Measurements from ENCODE around the gene EGFR. TPM values are rescaled to one million over a fixed set of nuclear protein-coding genes. Genes with fewer than 3 reads are reported as not detected.

EGFR gene
- total RNA-seq, 4 donors from 2014 or later, result 79.3 to 125 (median 110) TPM

- Histone ChIP-seq H3K4me1 (no peaks in the 10 kb centered on the region), H3K27ac (replicated peaks in 1 of 4) (no peak overlapping the region), H3K9me3 (peaks cover 0 to 4% (median 2%) of the 10 kb centered on the region in 4 donors), H3K27me3 (no peaks in the 10 kb centered on the region), H3K36me3 (no peaks in the 10 kb centered on the region), H3K4me3 (no peak overlapping the region)
- intact Hi-C loops (cut with DNase I), result no loop called here
- 85% methylated on average over 7 of the region's 7 CpGs for WGBS
- DNase-seq (ENCODE audit: extremely low spot score), result no peak
- TF ChIP-seq EP300 (IDR thresholded peaks at IDR 0.05), result no peak
- TF ChIP-seq POLR2AphosphoS5 (IDR thresholded peaks at IDR 0.05), result no peak
- TF ChIP-seq CTCF (IDR thresholded peaks at IDR 0.05), result no peak
- TF ChIP-seq POLR2A (IDR thresholded peaks at IDR 0.05; ENCODE audit: low read depth), result no peak
These were observed 213.0 kb downstream of the EGFR start for GRCh38 chr7:55231736-55232280.

DNA sequence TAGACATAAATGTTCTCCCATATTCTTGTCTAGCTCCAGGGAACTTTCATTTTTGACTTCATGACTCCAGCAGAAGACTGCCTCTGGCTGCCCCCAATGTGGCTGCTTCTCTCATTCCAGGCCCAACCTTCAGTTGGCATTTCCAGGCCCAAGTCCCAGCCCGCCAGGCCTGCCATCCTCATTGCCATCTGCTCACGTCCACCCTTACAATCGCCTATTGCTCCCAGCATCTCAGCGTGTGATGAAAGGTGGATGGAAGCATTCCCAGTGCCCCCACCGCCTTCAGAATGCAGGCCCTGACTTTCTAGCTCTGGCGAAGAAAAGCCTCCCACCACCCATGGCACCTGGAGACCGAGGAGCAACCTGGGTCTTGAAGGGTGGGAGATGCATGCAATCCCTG lies 214.2 kb downstream of the EGFR start:
- H3K9me3 ChIP-seq, result peaks cover 0 to 4% (median 0%) of the 10 kb centered on the region in 4 donors
- H3K4me1 ChIP-seq, result no peaks in the 10 kb centered on the region
- H3K36me3 ChIP-seq, result no peaks in the 10 kb centered on the region
- DNase-seq (ENCODE audit: extremely low spot score), result no peak
- no peak overlapping the region for H3K27ac ChIP-seq (replicated peaks in 1 of 4)
- no peaks in the 10 kb centered on the region for H3K27me3 ChIP-seq
- WGBS, result 93% methylated on average over 7 of the region's 7 CpGs
- TF ChIP-seq POLR2A (IDR thresholded peaks at IDR 0.05; ENCODE audit: low read depth) (no peak), EP300 (IDR thresholded peaks at IDR 0.05) (no peak), CTCF (IDR thresholded peaks at IDR 0.05) (no peak), POLR2AphosphoS5 (IDR thresholded peaks at IDR 0.05) (no peak)
- intact Hi-C loops (cut with DNase I), result no loop called here
- no peak overlapping the region for H3K4me3 ChIP-seq

DNA sequence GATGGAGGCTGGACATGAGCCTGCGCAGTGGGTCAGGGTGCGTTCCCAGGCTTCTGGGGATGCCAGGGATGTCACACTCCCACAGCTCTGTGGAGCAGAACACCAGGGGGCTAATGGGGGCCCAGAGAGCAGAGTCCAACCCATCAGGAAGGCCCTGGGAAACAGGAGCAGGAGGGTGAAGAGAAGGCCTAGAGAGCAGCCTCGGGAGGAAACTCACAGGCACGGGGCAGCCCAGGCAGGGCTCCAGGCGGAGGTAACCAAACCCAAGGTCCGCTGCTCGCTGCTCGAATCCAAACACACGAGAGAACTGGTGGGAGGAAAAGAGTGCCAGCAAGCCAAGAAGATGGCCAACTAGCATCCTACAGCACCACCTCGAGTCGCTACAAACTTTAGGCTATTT lies 215.6 kb downstream of the EGFR start:
- Histone ChIP-seq H3K27me3 (no peaks in the 10 kb centered on the region), H3K9me3 (no peaks in the 10 kb centered on the region), H3K27ac (replicated peaks in 1 of 4) (no peak overlapping the region), H3K36me3 (no peaks in the 10 kb centered on the region), H3K4me3 (no peak overlapping the region), H3K4me1 (no peaks in the 10 kb centered on the region)
- DNase-seq (ENCODE audit: extremely low spot score), result no peak
- intact Hi-C loops (cut with DNase I), result no loop called here
- TF ChIP-seq CTCF (IDR thresholded peaks at IDR 0.05), result no peak
- TF ChIP-seq POLR2A (IDR thresholded peaks at IDR 0.05; ENCODE audit: low read depth), result no peak
- TF ChIP-seq POLR2AphosphoS5 (IDR thresholded peaks at IDR 0.05), result no peak
- no peak for TF ChIP-seq EP300 (IDR thresholded peaks at IDR 0.05)
- WGBS, result 88% methylated on average over 11 of the region's 11 CpGs

DNA sequence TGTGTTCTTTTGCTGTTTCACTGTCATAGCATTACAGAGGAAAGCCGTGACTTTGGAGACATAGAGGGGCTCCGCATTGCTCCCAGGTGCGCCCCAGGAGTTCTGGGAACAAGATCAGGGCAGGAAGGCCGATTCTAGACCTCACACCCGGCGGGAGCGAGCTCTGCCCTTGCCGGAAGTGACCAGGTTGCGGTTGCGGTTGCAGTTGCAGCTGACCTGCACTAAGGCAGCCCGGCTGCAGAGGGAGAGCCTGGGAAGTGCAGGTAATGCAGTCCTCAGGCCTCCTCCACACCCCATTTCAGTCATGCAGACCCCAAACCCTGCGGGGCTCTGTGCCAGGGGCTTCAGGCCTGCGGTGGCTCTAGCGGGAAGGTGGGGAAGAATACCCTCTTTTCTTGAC lies 216.3 kb downstream of the EGFR start:
- WGBS, result 88% methylated on average over 13 of the region's 14 CpGs
- no peak for TF ChIP-seq POLR2A (IDR thresholded peaks at IDR 0.05; ENCODE audit: low read depth)
- TF ChIP-seq POLR2AphosphoS5 (IDR thresholded peaks at IDR 0.05), result no peak
- TF ChIP-seq CTCF (IDR thresholded peaks at IDR 0.05), result no peak
- no peak for TF ChIP-seq EP300 (IDR thresholded peaks at IDR 0.05)
- intact Hi-C loops (cut with DNase I), result no loop called here

GRCh38 chr7:55235801-55236200 lies 217.0 kb downstream of the EGFR start:
- WGBS, result 83% methylated on average over 6 of the region's 6 CpGs
- H3K4me3 ChIP-seq, result no peak overlapping the region
- intact Hi-C loops (cut with DNase I), result no loop called here
- TF ChIP-seq CTCF (IDR thresholded peaks at IDR 0.05) (no peak), EP300 (IDR thresholded peaks at IDR 0.05) (no peak), POLR2A (IDR thresholded peaks at IDR 0.05; ENCODE audit: low read depth) (no peak), POLR2AphosphoS5 (IDR thresholded peaks at IDR 0.05) (no peak)
- H3K36me3 ChIP-seq, result no peaks in the 10 kb centered on the region
- H3K27me3 ChIP-seq, result no peaks in the 10 kb centered on the region
- no peaks in the 10 kb centered on the region for H3K4me1 ChIP-seq
- no peak for DNase-seq (ENCODE audit: extremely low spot score)
- H3K9me3 ChIP-seq, result no peaks in the 10 kb centered on the region
- H3K27ac ChIP-seq (replicated peaks in 1 of 4), result no peak overlapping the region

More for the DNA sequence above, 216.3 kb downstream of the EGFR start:
- no peaks in the 10 kb centered on the region for H3K4me1 ChIP-seq
- H3K27ac ChIP-seq (replicated peaks in 1 of 4), result no peak overlapping the region
- DNase-seq (ENCODE audit: extremely low spot score), result no peak
- H3K36me3 ChIP-seq, result no peaks in the 10 kb centered on the region
- H3K27me3 ChIP-seq, result no peaks in the 10 kb centered on the region
- no peaks in the 10 kb centered on the region for H3K9me3 ChIP-seq
- H3K4me3 ChIP-seq, result no peak overlapping the region

Measured in esophagus muscularis mucosa (tissue), 4 donors.